AML-193 (cell line): ENCODE measurements around the gene CHRNA1.

Experiments
- DNase-seq, 2 experiments: peaks; one replicate each; lab custom pipeline; 2025; lab: John Stamatoyannopoulos, UW

The CHRNA1 gene

DNA sequence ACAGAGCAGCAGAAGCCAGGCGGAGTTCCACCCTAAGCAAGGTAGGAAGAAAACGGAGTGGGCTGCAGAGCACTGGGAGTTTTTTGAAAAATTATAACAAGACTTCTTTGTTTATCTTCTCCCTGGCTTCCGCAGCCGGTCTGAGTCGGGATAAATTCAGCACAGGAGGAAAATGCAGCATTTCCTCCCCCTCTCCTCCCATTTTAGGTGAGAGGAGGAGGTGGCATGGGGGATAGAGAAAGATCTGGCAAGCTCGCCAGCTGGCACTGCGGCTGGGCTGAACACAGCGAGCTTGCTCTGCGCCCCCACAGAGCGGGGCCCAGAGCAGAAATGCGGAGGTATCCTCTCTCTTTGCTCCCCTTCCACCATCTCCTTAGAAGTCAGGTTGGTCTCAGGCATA lies 17.7 kb upstream of the CHRNA1 start:
- no peak for DNase-seq

DNA sequence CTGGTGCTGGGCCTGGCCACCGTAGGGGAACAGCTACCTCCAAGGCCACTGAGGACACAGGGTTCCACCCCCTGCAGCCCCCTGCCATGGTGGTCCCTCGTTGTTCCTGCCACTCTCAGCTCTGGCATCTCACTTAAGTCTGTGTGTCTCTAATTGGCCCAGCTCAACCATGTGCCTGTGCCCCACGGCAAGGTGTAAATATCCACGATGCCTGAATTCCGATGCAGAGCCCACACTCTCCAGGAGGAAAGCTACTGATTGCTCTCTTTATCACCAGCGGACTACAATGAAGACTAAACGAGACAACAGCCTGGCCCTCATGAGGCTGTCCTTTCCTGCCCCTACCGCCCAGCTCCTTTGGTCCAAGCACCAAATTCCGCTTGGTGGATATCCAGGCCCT lies 17.0 kb upstream of the CHRNA1 start:
- DNase-seq = no peak

DNA sequence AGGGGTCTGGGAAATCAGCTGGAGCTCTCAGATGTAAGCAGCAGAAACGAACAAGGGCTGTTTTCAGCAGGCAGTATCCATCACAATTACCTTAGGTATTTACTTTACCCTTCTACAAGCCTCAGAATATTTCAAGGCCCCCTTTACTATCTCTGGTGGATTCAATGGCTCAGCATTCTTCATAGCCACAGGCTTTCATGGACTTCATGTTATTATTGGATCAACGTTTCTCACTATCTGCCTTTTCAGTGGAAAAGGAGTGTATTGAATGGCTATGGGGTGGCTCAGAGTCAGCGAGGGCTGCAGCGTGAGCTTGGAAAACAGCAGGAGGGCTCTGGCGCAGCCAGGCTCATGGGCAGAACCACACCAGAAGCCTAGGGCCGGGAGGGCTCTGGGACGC lies 16.6 kb upstream of the CHRNA1 start:
- DNase-seq = no peak

DNA sequence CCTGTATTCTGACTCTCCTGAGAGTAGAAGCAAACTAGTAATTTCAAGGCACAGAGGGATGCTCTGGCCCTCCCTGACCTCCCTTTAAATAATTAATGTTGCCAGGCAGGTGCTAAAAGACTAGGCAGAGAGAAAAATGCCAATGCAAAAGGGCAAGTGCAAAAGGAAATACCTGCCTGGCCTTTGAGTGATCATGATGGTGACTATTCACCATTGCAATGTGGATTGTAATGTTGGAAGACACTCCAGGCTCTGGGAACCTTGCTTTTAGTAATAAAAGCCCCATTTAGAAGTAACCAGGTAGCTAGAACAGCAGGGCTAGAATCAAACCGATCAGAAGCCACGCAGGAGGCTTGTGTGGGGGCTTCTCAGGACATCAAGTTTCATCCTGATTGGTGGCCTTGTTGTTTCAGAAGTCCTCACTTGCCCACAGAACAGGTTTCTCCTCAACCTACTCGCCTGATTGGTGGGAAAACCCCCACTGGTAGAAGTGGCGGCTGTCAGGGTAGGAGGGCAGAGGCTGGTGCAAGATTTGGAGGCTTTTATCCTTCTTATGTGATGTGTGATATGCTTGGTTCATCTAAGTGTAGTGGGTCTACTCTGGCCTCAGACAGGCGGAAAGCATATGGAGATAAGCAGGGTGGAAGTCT lies 16.0 kb upstream of the CHRNA1 start:
- no peak for DNase-seq

DNA sequence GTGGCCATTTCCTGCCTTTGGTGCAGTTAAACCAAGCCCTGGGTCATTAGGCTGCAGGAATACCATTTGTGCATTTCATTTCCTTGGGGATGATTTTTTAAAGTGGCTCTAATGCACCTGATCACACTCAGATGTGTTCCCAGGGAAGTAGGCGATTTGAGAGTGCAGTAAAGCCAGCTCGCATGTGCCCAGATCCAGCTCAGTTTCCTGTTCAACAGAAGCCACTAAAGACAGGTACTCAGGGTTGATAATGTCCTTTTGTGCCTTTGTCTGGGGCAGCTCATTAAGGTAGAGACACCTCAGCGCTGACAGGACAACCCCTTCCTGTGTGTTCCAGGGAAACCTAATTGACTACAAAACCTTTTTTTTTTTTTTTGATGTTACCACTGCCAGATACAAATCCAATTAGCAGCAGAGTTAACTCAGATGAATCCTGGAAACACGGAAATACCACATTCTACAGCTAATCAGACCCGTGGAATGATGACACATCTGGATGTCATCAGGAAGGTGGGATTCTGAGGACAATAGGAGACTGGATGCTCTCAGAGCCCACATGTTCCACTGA lies 15.2 kb upstream of the CHRNA1 start:
- no peak for DNase-seq

DNA sequence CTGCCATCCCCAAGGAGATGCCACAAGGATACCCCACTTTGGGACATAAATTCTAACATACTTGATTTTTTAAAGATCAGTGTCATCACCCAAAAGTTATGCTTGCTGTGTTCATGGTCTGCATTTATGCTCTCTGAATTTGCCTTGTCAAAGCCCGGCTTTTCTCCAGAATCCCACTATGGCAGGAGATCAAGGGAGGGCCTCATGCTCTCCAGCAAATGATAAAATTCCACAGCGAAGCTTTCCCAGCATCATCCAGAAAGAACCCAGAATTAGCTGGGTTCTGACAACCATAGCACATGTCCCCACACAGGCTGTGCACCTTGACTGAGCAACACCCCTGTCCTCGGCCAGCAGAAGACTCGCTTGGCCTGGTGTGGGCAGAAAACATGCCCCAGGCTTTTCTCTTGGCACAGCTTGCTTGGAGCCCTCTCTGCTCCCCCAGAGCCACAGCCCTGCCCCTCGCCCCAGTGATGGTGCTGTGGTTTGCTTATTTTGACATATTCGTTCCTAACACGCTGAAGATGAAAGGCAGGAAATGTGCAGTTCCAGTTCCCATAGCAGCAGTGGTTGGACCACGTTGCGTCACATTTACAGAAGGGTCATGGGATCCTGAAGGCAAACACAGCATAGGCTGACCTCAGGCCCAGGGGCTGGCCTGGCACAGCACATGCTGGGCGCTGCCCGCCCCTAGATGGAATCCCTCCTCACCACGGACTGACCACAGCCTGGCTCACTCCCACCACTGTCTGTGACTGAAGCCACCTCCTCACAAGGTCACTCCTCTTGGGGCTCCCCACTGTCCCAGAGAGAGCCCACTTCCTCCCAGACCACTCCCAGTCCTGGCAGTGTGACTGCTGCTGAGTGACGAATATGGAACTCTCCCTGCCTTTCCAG lies 14.1 kb upstream of the CHRNA1 start:
- DNase-seq = peak; percentile 83 to 90

DNA sequence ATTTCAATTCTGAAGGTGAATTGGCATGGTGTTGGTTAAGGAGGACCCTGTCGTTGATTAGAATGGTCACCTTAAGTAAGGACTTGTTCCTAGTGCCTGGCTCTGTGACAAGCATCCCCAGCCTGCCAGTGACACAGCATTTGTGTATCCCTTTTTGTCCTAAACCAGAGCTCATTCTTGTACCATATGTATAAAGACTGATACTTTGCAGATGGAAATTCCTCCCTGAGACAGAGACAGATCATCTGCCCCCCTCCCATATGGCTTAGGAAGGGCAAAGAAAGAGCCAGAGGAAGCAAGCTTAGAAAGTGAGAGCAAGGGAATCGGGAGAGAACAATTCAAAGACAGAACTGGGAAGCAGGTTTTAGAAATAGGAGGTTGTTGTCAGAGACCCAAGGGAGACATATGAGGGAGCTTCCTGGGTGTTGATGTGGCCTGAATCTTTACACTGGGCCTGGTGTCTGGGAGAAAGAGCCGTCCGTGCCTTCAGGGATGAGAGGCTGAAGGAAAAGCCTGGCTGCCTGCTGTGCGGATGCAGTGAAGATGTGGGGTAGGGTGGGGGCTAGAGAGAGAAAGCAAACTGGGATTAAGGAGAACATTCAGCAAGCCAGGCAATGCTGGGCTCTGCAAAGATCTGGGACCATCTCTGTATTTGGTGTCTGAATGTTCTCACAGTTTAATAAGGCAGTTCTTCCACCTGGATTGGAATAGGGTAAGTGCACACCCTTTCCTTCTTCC lies 13.2 kb upstream of the CHRNA1 start:
- no peak for DNase-seq

DNA sequence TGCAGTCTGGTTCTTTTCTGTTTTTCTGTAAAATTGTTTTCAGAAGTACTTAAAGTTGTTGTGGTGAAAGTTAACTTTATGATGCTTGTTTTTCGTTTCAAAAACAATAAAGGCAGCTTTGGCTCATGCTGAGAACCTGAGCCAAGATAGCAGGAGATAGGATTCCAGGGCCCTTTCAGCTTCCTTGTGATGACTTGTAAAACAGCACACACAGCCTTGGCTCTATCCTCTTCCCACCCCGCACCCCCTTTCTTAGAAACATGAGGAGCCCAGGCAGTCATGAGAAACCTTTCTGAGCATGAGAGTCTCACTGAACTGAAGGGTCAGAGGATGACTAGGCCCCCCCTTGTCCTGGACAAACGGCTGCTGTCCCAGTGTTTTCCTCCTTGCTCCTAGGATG lies 12.4 kb upstream of the CHRNA1 start:
- no peak for DNase-seq

DNA sequence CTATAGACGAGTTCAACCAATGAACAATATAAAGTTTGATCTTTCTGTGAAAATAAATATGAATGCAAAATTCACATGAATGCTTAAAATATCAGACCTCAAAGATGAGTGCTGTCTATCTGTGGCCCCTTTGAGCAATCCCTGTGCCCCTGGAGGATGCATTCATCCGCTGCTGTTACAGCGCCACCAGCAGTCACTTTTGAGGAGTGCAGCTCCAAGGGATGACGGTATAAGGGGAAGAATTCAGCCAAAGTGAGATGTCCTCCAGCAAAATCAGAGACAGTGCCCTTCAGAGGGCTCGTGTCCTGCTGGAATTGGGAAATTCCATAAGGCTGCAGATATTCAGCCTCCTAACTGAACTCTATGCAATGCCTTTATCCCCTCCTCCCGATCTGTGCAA lies 12.0 kb upstream of the CHRNA1 start:
- no peak for DNase-seq

DNA sequence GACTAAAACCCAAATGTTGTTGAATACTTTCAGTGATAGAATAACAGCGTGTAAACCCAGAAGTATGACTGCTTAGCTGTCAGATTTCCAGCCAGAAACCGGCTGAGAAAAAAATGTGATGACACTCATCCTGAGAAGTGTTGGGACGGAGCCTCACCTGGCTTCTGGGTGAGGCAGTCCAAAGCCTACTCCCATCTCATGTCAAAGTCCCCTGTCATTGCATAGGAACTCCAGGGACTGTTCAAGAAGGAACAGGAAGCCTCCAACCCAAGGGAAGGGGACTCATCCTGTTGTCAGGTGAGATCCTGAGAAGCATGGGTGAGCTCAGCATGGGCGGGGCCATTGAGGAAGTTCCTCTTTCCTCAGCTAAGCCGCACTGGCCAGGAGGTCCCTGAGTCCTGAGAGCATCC lies 11.3 kb upstream of the CHRNA1 start:
- peak in 1 of 2 experiments; percentile 4 for DNase-seq

DNA sequence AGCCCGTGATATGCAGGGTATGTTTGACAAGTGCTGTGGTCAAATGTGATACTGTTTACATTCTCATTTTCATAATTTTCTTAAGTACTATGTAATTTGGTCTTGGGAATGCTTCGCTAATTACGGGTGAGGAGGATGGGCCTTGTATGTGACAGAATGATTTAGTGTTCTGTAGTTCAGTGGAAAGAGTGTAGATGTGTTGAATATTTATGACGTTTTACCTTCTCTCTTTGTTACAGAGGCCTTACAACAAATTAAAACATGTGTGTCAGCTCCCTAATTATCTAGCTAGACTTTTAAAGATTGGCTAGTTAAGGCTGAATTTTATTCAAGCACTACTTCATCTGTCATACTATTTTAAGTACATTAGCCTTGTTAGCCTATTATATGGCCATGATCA lies 10.6 kb upstream of the CHRNA1 start:
- no peak for DNase-seq

DNA sequence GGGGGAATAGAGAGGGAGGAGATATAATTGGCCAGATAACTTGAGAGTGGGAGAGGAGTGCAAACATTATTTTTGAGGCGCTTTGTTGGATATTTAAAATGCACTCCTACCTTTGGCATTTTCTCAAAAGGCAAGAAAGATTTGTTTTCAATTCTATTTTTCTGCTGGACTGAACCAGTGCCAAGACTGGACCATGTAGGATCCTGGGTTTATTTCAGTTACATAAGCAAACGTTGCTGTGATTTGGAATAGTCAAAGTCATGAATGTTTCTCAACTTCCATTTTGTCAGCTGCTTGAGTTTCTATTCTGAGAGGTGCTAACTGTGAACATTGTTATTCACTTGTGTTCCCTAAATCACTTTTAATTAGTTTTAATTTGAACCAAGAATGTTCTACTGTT lies 8.9 kb upstream of the CHRNA1 start:
- DNase-seq = no peak

DNA sequence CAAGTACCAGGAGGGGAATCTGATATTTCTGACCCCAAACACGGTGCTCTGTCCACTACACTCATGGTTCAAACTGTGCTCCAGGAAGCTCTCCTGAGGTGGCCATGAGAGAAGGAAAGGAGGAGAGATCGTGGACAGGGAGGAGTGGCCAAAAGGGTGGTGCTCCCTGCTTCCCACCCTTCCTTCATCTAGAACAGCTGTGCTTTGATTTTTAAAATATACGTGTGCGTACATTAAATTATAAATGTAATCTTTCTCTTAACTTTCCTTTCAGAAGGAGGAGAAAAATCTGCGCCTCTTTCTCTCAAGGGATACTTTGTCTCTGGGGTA lies 8.2 kb upstream of the CHRNA1 start:
- no peak for DNase-seq

DNA sequence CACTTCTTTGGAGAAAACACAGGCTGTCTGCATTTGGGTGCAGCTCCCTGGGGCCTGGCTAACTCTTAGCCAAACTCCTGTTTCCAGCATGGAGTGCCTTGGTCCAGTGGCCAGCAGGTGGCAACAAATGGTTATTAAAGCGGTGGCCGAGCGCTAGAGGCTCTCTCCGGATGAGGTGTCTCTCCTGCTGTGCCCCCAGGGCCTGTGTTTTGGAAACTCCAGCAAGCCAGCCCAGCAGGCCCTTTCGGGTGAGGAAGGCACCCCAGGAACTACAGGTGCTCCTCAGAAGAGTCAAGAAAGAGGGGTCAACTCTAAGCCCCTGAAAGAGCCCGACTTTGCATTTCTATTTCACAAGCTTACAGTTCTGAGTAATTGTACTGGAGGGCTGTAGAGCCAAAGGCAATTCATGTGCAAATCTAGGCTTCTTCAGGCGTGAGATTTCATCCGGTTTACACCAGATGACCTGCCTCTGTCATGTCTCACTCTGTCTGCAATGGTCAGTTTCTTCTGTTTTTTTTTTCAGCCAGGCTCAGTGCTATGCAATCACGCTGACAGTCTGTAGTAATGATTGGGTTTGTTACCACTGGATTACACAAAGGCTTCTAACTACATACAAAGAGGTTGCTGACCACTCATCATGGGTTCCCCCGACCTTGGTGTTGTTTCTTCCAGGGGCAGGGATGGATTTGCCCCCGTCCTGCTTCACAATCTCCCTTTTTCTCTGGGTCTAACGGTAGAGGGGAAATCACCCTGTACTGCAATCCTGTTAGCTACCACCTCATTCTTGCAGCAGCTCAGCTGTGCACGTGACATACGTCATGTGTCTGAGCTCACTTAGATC lies 7.6 kb upstream of the CHRNA1 start:
- peak; percentile 30 to 40 for DNase-seq

DNA sequence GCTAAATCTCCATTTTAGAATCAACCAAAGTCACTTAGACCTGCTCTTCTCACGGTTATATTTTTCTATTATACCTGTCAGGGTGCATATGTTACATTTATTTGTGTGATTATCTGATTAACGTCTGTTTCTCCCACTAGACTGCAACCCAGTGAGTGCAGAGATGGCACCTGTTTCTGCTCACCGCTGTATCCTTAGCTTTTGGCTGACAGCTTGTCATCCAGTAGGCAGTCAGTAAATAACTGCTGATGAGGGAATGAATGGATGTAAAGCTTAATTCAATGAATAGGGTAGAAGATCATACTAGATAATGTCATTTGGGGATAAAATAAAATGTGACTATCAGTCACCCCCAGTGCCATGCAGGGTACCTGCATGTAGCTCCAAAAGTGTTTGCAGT lies 6.9 kb upstream of the CHRNA1 start:
- no peak for DNase-seq

DNA sequence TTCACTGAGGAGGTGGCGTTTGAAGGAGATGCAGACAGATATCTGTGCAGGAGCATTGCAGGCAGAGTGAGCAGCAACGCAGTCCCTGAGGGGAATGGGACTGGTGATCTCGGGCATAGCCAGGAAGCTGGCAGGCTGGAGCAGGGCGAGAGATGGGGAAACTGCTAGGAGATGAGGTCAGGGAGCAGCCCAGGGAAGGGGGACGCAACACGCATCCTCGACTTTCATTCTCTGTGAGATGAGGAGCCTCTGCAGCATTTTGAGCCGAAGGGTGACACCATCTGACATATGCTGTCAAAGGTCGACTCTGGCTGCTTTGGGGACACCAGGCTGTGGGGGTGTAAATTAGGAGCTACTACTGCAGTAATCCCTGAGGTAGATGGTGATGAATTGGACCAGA lies 4.3 kb upstream of the CHRNA1 start:
- DNase-seq = no peak

DNA sequence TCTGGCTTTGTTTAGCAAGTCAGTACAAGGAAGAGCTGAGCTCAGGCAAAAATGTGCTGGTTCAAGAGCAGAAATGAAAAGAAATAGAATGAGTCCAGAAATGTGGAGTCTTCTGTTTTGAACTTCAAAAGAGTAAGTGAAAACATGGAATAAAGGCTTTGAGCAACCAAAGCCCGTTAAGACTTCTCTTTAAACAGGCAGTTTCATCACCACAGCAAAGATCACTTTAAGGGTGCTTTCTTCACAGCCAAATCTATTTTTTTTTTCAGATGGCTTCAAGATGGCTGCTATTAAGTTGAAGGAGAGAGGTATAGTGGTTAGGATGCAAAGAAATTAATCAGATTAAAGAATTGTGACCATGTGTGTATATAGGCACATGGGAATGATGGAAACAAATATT lies 2.0 kb upstream of the CHRNA1 start:
- DNase-seq = no peak

DNA sequence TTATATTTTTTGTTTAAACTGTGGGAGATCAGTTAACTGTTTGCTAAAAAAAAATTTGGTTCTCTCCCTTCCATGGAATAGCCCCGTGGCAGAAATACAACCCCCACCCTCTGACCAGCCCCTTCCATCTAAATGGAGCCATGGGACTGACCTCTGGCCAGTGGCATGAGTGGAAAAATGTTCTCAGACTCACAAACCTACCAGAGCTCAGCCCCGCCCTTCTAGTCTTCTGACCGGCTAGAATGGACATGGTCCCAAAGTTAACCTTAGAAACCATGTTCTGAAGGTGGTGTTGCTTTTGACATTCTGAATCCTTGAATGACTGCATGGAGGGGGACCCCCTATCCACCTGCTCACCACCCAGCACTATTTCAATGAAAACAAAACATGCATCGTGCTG lies 1.3 kb upstream of the CHRNA1 start:
- no peak for DNase-seq

DNA sequence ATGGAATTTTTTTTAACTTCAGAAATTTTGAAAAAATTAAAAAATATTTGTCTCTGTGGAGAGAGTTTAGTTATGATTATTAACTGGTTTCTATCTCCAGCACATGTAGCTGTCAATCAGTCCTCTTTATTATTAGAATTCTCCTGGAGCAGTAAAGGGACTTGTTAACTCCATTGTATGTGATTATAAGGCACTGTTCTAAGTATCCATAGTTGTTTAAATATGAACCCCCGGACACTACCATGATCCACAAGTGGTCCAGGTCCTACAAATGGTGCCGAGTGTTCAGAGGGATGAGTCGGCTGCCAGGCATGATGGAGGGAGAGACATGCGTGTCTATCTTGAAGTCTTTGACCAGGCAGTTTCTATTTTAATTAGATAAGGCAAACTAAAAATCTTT lies 492 bp downstream of the CHRNA1 start:
- no peak for DNase-seq

DNA sequence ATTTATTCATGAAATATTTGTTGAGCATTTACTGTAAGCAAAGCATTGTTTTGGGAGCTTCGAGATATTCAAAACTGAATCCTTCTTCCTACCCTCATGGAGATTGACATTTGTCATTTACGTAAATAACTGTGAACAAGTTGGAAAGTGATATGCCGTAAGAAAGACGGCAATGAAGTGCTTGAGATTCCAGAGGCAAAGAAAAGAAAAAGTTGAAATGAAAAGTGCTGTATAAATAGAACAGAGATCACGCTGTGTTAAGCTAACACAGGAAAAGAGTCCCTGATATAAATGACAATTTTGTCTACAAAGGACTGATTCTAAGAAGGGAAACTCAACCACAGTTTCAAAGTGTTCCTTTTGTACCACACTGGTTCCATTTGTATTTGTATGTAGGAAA lies 1.8 kb downstream of the CHRNA1 start:
- no peak for DNase-seq

DNA sequence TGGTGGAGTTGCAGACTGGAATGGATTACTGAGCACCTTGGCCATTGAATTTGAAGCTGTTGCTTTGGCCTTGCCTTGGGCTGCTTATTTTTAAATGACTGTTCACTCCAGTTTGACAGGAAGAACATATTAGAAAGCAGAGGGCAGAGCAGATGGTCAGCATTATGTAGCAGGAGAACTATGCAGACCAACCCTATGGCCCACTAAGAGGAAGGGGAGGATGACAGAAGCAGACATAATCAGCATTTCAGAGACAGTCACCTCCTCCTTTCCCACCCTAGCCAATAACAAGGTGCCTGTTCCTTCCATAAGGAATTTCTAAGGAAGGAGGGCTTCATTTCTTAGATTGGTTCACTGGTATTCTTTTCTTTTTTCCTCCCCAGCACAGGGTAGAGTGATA lies 2.4 kb downstream of the CHRNA1 start:
- DNase-seq = no peak
